Activated CD4-positive, CD25-positive, alpha-beta regulatory T cell treated with anti-CD3 and anti-CD28 coated beads, Interleukin-2, amount 50 U/mL, for 24 hours (primary cell): ENCODE measurements around the gene RABL6.
A peak's percentile ranks its signal among the peaks of the same experiment; 100 is the strongest.

ENCODE experiments used
- ATAC-seq, 2 donors: fragments of 150-1000 bp; cut with Tn5 transposase; one replicate each; pipeline ENCODE4 v1.10.0; 2021; ENCODE audit warnings: mild to moderate bottlenecking in 1 of 2, moderate library complexity in 1 of 2

The RABL6 gene

DNA sequence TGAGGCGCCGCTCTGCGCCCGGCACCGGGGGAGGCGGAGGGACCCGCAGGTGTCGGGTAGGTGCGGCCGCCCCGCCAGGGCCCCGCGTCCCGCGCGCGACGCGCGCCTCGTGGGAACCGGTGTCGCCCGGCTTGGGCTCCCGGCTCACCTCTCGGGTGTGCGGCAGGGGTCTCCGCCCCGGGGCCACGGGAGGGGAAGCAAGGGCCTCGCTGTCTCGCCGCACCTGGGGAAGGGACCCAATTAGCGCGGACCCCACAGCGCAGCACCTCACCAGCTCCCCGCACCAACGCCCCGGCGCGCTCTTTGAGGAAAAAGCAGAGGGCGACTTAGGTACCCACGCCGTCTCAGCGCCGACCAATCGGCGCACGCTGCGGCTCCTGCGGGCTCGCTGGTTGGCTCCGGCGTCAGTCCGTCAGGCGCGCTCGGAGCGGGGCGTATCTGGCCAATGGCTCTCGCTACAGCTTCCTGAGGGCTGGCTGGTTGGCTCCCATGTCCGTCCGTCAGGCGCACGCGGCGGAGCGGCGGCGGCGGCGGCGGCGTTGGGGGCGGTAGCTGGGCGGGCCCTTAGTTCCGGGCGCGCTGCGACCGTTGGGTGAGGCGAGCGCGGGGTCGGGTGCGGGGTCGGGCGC lies 78.3 kb downstream of the RABL6 start, which contains the start of gene TRAF2:
Gene TRAF2 (plus strand): TSS at position 567 of the 629 bp plus-strand sequence. CDS start 12,225 bp downstream, outside the sequence.
- peak; percentile 90 for ATAC-seq

- peak; percentile 14 to 18 for ATAC-seq
These were observed 79.2 kb downstream of the RABL6 start for GRCh38 chr9:136886610-136887597.

DNA sequence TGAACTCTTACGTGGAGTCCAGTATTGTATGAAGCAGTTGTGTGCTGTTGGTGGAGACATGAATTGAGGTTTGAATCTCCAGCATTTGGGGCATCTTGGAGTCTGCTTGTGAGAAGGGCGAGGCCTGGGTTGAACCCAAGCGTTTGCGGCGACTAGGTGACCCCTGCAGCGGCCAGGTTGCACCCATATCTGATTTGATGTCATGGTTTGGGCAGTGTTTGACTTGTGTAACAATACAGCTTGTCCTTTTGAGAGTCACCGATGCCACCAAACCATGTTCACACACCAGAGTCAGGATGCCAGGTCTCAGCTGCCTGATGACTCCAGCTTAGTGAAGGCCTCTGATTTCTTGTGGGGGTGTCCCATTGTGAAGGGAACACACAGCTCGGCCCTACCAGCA lies 80.7 kb downstream of the RABL6 start:
- ATAC-seq, result no peak

GRCh38 chr9:136889858-136890257 lies 82.1 kb downstream of the RABL6 start:
- no peak for ATAC-seq

- no peak for ATAC-seq
These were observed 82.9 kb downstream of the RABL6 start for GRCh38 chr9:136890661-136891060.
